DLD1 (cell line): ENCODE data around the gene CXCL17.

Source experiments
- in situ Hi-C: cut with HindIII; loops from 2 replicates; pipeline ENCODE4 v1.10.0; 2017; ENCODE audit warnings: low sequenced_read_pairs

Gene CXCL17

DNA sequence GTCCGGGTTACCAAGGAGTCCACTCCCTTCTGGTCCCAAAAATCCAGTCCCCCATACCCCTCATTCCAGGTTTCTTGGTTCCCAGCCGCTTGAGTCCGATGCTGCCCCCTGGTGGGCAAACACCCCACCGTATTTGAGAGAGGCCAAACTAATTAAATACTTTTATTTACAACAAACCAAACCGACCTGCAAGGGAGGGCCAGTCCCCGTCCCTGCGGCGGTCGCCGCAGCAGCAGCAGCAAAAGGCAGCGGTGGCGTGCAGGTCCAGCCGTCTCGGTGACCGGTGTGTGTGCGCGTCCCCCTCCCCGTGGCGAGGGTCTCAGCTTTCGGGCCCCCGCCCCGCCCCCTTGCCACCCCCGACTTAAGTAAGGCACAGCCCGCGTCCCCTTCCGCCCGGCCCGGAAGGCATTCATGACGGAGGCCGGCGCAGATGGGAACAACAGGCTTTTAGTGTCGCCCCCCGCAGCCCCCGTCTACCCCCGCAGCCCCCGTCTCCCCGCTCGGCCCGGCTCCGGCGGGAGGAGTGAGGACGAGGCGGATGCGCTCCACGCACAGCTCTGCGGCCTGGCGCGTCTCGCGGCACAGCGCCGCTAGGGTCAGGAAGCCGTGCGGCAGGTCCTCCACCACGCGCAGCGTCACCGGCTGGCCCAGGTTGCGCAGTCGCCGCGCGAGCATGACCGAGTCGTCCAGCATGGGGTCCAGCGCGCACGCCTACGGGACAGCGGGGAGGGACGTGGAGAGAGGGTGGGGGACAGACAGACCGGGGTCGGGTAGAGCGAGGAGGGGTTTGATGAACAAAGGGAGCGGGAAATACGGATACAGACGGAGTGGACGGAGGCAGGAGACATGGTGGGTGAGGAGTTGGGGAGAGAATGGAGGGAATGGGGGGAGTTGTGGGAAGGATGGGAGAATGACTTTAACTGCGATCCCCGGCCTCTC, 41.1 kb downstream of the CXCL17 start:
- in situ Hi-C loops, result no loop called here

- in situ Hi-C loops, result no loop called here
Observed at GRCh38 chr19:42400404-42400803, 42.3 kb downstream of the CXCL17 start.

- in situ Hi-C loops, result no loop called here
Observed at GRCh38 chr19:42397263-42398166, 45.2 kb downstream of the CXCL17 start.

DNA sequence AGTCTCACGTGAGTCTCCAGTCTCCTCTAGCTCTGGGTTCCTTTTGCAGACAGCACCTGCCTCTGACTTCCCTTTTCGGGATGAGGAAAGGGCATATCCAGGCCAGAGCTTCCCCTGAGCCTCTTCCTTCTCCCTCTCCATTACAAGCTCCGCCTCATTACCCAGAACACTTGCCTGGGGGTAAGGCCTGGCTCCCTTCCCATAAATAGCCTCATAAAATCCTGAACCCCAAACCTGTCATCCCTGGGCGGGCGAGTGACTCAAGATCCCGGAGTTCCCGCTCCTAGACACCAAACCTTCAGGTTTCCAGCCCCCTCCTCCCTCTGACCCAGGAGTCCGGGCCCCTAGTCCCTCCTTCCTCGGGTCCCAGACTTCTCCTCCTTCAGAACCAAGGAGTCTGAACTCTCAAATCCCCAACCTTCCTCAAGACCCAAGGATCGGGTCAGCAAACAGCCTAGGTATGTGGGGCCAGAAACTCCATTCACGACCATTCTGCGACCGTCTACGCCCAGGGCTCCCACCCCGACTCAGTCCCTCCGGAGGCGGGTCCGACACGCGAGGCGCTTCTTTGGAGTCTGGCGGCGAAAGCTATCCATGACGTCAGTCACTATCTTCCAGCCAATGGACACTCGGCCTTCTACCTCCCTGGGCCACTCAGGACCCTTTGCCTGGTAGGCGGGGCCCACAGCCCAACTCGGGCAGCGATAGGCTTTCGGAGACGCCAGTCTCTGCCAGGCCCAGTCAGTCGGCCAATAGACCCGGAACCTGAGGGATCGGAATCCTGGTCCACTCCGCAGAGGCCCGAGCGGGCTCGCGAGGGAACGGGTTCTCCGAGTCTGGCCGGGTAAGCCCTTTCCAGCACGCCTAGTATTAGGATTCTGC, 46.1 kb downstream of the CXCL17 start:
- in situ Hi-C loops, result no loop called here

GRCh38 chr19:42394751-42395150, 48.0 kb downstream of the CXCL17 start:
- in situ Hi-C loops, result no loop called here

- in situ Hi-C loops, result no loop called here
Observed at GRCh38 chr19:42392165-42392564, 50.6 kb downstream of the CXCL17 start.

- in situ Hi-C loops, result no loop called here
Observed at GRCh38 chr19:42389899-42390298, 52.8 kb downstream of the CXCL17 start, which contains the start of gene CNFN. Gene CNFN, minus strand, starts transcription at chr19:42390297. Its CDS starts 1,260 bp downstream, at chr19:42389037.

- in situ Hi-C loops, result no loop called here
Observed at GRCh38 chr19:42388851-42389489, 53.8 kb downstream of the CXCL17 start.

DNA sequence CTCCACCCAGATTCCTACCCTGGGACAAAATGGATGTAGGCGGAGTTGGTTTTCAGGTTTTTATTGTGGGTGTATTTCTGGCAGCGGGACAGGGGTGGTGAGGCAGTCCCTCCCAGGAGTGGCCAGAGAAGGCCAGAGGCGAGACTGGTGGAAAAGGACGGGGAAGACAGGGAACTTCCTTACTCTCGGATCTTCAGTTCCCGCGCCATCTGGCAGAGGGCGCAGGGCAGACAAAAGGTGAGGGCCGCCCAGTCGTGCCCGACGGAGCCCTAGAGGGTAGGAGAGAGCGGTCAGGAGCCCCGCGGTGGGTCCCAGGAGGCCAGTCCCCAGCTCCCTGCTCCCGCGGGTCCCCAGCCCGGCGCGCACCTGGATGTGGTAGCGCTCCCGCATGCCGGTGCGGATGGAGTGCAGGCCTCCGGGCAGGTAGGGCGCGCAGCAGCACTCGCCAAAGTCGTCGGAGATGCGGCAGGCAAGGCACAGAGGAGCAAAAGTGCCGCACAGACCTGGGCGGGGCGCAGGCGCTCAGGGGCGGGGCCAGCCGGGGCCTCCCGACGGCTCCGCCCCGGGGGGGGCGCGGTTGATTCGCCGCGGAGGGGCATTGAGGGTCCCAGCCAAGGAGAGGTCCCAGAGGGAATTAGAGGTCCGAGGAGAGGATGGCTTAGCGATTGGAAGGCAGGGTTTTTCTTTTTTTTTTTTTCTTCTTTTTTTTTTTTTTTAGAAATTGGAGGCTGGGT, 55.6 kb downstream of the CXCL17 start:
- in situ Hi-C loops, result no loop called here

- in situ Hi-C loops, result no loop called here
Observed at GRCh38 chr19:42380155-42380554, 62.6 kb downstream of the CXCL17 start.
